Fibroblast of lung (primary cell): ENCODE data around the gene ANKRD7. TPM values are rescaled to one million over a fixed set of nuclear protein-coding genes. Genes with fewer than 3 reads are reported as not detected.

Experiments used
- DNase-seq, 2 donors: peaks; one replicate each; pipeline versions ENCODE4 v3.0.0 to v3.0.0-alpha.2; 2010; ENCODE audit warnings: low read depth in 2 of 2
- H2AFZ ChIP-seq: 2 replicates; pipeline ENCODE4 v1.5.1; 2012; ENCODE audit warnings: low read length, control low read depth, inconsistent platforms
- H3K27ac ChIP-seq: 2 replicates; pipeline ENCODE4 v1.5.1; 2011; ENCODE audit warnings: low read length, control low read depth; ENCODE audit not compliant: insufficient read depth
- H3K27me3 ChIP-seq: 2 replicates; pipeline ENCODE4 v1.5.1; 2011; ENCODE audit warnings: mild to moderate bottlenecking, low read length; ENCODE audit not compliant: control insufficient read depth, insufficient read depth
- H3K36me3 ChIP-seq: 2 replicates; pipeline ENCODE4 v1.5.1; 2011; ENCODE audit warnings: low read length; ENCODE audit not compliant: control insufficient read depth, insufficient read depth
- H3K4me1 ChIP-seq: 2 replicates; pipeline ENCODE4 v1.5.1; 2011; ENCODE audit warnings: low read length; ENCODE audit not compliant: control insufficient read depth, insufficient read depth; ENCODE audit errors: extremely low read depth
- H3K4me2 ChIP-seq: 2 replicates; pipeline ENCODE4 v1.5.1; 2011; ENCODE audit warnings: low read length, control low read depth; ENCODE audit not compliant: insufficient read depth; ENCODE audit errors: extremely low read depth
- H3K4me3 ChIP-seq, 4 experiments: fragments of 200-600 bp in 1 of 4; sonication (generic) in 1 of 4; replicated peaks in 1 of 4; 2 replicates each; pipeline ENCODE4 v1.5.1; 2011 to 2016; ENCODE audit warnings: low read length in 4 of 4, low read depth in 3 of 4, mild to moderate bottlenecking in 3 of 4, control low read depth in 2 of 4, inconsistent platforms in 1 of 4, mixed read lengths in 1 of 4; ENCODE audit not compliant: insufficient read depth in 1 of 4; ENCODE audit errors: control extremely low read depth in 1 of 4
- H3K79me2 ChIP-seq: 2 replicates; pipeline ENCODE4 v1.5.1; 2012; ENCODE audit warnings: mild to moderate bottlenecking, low read length, inconsistent platforms; ENCODE audit not compliant: control insufficient read depth, insufficient read depth
- H3K9ac ChIP-seq: 2 replicates; pipeline ENCODE4 v1.5.1; 2011; ENCODE audit warnings: mild to moderate bottlenecking, low read length, control low read depth; ENCODE audit not compliant: insufficient read depth
- H3K9me3 ChIP-seq: 2 replicates; pipeline ENCODE4 v1.5.1; 2012; ENCODE audit warnings: low read depth, low read length; ENCODE audit not compliant: control insufficient read depth, insufficient read depth
- H4K20me1 ChIP-seq: 2 replicates; pipeline ENCODE4 v1.5.1; 2011; ENCODE audit warnings: low read length; ENCODE audit not compliant: control insufficient read depth, insufficient read depth; ENCODE audit errors: extremely low read depth
- EZH2 ChIP-seq: IDR thresholded peaks from 2 replicates; pipeline ENCODE4 v1.5.1; 2012; ENCODE audit warnings: low read length, control low read depth, mild to moderate bottlenecking; ENCODE audit errors: missing control alignments
- polyA plus RNA-seq, 2 donors: library from polyadenylated mRNA; depleted of rRNA in 1 of 2; stranded (reverse) in 1 of 2; unstranded in 1 of 2; fragments of >200 nt; gene quantifications; 2 replicates each; pipeline ENCODE4 v1.2.1, GENCODE V29; 2011 to 2012; ENCODE audit warnings: missing spikeins in 1 of 2
- total RNA-seq: library from RNA; depleted of rRNA; stranded (reverse); fragments of >200 nt; gene quantifications from 2 replicates; pipeline ENCODE4 v1.2.1, GENCODE V29; 2014
- TF ChIP-seq, protein P1 (sequence below), 2 donors: IDR thresholded peaks in 1 of 2; conservative IDR thresholded peaks in 1 of 2; 1 replicate in 1 of 2; 2 replicates in 1 of 2; pipeline ENCODE4 v1.5.1; 2011 to 2012; ENCODE audit warnings: low read length in 2 of 2, control low read depth in 1 of 2, inconsistent platforms in 1 of 2, low read depth in 1 of 2, mild to moderate bottlenecking in 1 of 2

The ANKRD7 gene
- total and polyA plus RNA-seq, 2 donors (not counting 1 experiment from before 2014, with no cell fraction given): 0.40 to 2.8 TPM

DNA sequence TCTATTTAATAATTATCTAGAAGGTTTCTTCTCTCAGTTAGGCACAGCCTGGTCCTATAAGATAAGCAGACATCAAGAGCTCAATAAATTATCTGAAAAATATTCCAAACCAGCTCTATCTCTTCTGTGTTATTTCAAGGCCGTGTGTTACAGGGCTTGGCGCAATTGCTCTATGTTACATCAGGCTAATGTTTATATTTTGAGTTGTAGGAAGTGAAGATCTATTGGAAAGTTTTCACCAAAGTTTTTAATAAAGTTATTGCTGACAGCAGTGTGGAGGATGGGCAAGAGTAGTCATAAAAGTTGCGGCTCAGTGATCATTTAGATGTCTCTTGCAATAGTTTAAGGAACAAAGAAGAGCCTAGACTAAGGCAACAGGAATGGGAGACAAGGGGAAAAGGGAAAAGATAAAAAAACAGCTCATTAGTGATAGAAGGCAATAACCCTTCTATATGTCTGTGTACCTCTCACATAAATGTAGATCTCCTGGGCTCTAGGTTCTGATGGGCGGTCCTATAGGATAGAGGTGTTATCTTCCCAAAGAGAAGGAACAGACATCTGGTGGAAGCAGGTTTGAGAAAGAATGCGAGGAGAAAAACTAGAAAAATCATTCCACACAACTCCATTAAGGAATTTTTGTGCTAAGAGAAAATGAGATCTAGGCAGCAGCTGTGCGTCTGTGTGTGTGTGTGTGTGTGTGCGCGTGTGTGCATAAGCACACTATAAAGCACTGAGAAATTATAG lies 5.9 kb upstream of the ANKRD7 start:
- Histone ChIP-seq H3K27ac (no peak overlapping the region), H3K36me3 (no peaks in the 10 kb centered on the region), H3K9me3 (no peaks in the 10 kb centered on the region), H4K20me1 (no peaks in the 10 kb centered on the region), H3K79me2 (no peaks in the 10 kb centered on the region), H3K4me3 (no peak overlapping the region), H3K4me2 (no peak overlapping the region), H2AFZ (no peak overlapping the region), H3K9ac (no peak overlapping the region), H3K27me3 (no peaks in the 10 kb centered on the region), H3K4me1 (peaks cover 3% of the 10 kb centered on the region)
- TF ChIP-seq EZH2: no peak
- TF ChIP-seq, protein P1, sequence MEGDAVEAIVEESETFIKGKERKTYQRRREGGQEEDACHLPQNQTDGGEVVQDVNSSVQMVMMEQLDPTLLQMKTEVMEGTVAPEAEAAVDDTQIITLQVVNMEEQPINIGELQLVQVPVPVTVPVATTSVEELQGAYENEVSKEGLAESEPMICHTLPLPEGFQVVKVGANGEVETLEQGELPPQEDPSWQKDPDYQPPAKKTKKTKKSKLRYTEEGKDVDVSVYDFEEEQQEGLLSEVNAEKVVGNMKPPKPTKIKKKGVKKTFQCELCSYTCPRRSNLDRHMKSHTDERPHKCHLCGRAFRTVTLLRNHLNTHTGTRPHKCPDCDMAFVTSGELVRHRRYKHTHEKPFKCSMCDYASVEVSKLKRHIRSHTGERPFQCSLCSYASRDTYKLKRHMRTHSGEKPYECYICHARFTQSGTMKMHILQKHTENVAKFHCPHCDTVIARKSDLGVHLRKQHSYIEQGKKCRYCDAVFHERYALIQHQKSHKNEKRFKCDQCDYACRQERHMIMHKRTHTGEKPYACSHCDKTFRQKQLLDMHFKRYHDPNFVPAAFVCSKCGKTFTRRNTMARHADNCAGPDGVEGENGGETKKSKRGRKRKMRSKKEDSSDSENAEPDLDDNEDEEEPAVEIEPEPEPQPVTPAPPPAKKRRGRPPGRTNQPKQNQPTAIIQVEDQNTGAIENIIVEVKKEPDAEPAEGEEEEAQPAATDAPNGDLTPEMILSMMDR (conservative IDR thresholded peaks at IDR 0.05 in 1 of 2, IDR thresholded peaks at IDR 0.05 in 1 of 2; ENCODE audit: low read depth in 1 of 2, low read length in 2 of 2): no peak
- DNase-seq: peak in 1 of 2 donors; percentile 74

GRCh38 chr7:118219157-118219512 lies 5.4 kb upstream of the ANKRD7 start:
- Histone ChIP-seq H3K4me2 (no peak overlapping the region), H3K9ac (no peak overlapping the region), H3K4me1 (no peaks in the 10 kb centered on the region), H3K4me3 (no peak overlapping the region), H3K27me3 (no peaks in the 10 kb centered on the region), H4K20me1 (no peaks in the 10 kb centered on the region), H3K79me2 (no peaks in the 10 kb centered on the region), H3K36me3 (no peaks in the 10 kb centered on the region), H2AFZ (no peak overlapping the region), H3K9me3 (no peaks in the 10 kb centered on the region), H3K27ac (no peak overlapping the region)
- TF ChIP-seq, protein P1 (conservative IDR thresholded peaks at IDR 0.05 in 1 of 2, IDR thresholded peaks at IDR 0.05 in 1 of 2; ENCODE audit: low read depth in 1 of 2, low read length in 2 of 2): no peak
- no peak for TF ChIP-seq EZH2
- no peak for DNase-seq

DNA sequence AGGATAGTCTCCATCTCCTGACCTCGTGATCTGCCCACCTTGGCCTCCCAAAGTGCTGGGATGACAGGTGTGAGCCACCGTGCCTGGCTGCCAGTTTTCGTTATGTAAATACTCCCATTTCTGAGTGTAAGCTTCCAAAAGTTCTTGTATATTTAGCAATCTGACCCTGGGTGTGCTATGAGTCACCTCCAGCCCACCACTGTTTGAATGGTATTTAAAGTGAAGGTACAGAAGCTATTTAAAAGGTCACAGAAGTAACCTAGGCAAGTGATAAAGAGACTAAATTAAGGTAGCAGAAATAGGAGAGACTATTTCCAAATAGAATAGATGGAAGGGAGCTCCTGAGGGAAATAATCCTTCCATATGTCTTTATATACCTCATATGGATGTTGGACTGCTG lies 3.9 kb upstream of the ANKRD7 start:
- Histone ChIP-seq H2AFZ (no peak overlapping the region), H3K9me3 (no peaks in the 10 kb centered on the region), H3K4me3 (no peak overlapping the region), H3K36me3 (no peaks in the 10 kb centered on the region), H3K79me2 (no peaks in the 10 kb centered on the region), H3K27me3 (no peaks in the 10 kb centered on the region), H3K27ac (no peak overlapping the region), H3K4me2 (no peak overlapping the region), H3K9ac (no peak overlapping the region), H4K20me1 (no peaks in the 10 kb centered on the region), H3K4me1 (no peaks in the 10 kb centered on the region)
- DNase-seq: no peak
- TF ChIP-seq, protein P1 (conservative IDR thresholded peaks at IDR 0.05 in 1 of 2, IDR thresholded peaks at IDR 0.05 in 1 of 2; ENCODE audit: low read depth in 1 of 2, low read length in 2 of 2): no peak
